HG02763 (cell line): ENCODE results near the gene C19orf85.
"Not testable (repeated sequence)": the region's sequence is repeated elsewhere in the genome, so short reads cannot be mapped to it uniquely, and the experiment has no call there.

Experiments used
- ATAC-seq: cut with Tn5 transposase; IDR thresholded peaks from one replicate; pipeline ENCODE4 v1.9.1; 2021; ENCODE audit warnings: mild to moderate bottlenecking, moderate library complexity; ENCODE audit not compliant: unreplicated experiment

C19orf85 gene

DNA sequence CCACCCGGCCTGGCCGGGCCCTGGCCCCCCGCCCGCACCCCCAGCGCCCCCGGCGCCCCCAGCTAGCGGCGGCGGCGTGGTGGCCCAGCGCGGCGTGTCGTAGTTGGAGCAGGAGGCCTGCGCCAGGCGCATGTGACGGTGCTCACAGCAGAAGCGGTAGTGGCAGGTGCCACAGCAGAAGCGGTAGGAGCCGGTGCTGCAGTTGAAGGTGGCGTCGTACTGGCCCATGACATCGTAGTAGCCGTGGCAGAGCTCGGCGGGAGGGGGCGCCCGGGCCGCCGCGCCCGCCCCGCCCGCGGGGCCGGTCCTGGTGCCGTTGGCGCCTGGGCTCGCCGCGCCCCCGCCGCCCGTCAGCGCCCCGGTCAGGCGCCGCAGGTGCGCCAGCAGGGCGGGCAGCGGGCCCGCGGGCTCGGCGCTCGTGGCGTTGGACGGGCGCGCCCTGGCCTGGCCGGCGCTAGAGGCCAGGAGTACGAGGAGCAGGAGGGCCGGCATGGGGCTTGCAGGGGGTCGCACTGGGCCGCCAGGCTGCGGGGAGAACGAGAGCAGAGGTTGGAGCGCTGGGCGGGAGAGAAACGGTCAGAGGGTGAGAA, 22.1 kb downstream of the C19orf85 start:
- ATAC-seq: no peak

DNA sequence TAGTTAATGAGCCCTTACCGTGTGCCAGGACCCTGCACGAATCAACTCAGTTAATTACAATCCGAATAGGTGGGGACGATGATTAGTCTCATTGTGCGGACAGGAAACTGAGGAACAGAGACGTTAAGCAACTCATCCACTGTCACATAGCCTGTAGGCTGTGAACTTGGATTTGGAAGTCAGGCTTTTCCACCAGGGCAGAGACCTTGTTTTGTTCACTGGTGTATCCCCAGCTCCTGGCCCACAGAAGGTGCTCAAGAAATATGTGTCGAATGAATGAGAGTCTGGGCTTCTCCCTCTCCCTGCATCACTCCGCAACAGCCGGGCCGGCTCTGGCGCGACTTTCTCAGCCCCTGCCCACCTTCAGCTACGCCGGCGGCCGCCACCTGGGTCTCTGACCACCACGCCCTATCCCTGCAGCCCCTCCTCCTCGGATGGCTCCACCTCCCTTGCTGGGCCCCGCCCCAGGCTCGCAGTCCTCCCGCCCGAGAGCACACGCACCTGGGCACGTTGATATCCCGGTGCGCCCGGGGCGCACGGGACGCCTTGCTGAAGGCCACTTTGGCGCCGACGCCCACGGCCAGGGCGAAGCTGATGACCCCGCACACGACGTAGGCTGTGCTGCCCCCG, 22.7 kb downstream of the C19orf85 start:
- ATAC-seq: no peak

GRCh38 chr19:55441319-55441691, 23.2 kb downstream of the C19orf85 start:
- ATAC-seq: no peak

GRCh38 chr19:55440411-55441105, 24.0 kb downstream of the C19orf85 start:
- no peak for ATAC-seq

DNA sequence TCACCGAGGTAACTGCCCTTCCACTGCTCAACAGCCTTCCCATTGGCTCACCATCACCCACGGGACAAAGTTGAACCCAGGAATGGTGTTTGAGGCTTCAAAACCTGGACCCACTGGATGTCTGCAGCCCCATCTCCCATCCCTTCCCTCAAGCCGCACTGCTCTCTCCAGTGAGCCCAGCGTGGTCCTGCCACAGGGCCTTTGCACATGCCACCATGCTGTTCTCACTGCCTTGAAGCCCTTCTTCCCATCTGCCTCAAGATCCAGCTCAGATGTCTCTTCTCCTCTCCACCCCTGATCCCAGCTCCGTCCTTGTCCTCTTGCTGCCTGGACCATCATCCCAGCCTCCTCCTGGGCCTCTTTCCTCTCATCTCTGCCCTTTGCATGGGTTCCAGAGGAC, 25.5 kb downstream of the C19orf85 start:
- no peak for ATAC-seq

DNA sequence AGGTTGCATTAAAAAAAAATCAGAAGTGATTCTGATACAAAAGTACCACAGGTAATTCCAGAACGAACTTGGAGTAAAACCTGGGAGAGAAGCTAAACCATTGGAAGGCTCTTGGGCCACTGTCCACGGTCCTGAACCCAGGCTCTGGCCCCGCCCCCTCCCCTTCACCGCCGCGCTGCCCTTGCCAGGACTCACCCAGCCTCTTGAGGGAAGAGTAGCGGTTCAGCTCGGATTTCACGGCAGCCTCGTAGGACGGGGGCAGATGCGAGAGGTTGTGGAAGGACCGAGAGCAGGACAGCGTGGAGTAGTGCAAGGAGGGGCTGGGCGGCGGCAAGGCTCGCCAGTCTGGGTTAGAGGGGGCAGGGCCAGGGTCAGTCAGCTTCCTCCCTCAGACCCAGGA, 27.1 kb downstream of the C19orf85 start:
- ATAC-seq: no peak

- ATAC-seq: no peak
Measured at GRCh38 chr19:55436847-55437246, 27.7 kb downstream of the C19orf85 start.

GRCh38 chr19:55435020-55435419, 29.5 kb downstream of the C19orf85 start:
- ATAC-seq: no peak

DNA sequence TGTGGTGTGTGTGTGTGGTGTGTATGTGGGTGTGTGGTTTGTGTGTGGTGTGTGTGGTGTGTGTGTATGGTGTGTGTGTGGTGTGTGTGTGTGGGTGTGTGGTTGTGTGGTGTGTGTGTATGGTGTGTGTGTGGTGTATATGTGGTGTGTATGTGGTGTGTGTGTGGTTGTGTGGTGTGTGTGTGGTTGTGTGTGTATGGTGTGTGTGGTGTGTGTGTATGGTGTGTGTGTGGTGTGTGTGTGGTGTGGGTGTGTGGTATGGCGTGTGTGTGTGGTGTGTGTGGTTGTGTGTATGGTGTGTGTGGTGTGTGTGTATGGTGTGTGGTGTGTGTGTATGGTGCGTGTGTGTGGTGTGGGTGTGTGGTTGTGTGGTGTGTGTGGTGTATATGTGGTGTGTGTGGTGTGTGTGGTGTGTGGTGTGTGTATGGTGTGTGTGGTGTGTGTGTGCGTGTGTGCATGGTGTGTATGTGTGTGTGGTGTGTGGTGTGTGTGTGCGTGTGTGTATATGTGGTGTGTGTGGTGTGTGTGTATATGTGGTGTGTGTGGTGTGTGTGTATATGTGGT, 30.1 kb downstream of the C19orf85 start:
- ATAC-seq: no peak

GRCh38 chr19:55433292-55433691, 31.3 kb downstream of the C19orf85 start:
- no peak for ATAC-seq

DNA sequence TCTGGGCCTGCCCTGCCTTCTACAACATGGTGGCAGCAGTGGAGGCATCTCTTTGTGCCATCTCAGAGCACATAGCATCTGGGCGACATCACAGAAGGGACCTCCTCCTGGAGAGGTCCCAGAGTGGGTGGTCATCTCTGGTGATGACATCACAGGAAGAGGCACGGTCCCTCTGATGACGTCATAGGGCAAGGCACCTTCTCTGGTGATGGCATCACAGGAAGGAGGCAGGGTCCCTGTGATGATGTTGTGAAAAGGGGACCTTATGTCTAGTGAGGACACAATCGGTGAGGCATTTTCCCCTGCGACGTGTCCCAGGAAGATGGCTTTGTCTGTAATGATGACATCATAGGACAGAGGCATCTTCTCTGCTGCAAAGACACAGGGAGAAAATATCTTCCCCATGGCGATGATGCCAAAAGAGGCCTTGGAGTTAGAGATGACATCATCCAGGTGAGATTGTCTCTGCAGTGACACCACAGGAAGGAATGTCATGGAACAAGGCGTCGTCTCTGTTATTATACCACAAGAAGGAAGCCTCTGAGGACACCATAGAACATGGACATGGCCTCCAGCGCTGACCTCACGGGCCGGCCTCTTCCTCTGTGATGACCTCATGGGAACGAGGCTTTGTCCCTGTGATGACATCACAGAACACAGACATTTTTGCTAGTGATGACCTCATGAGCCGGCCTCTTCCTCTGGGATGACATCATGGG, 32.2 kb downstream of the C19orf85 start:
- ATAC-seq: no peak

GRCh38 chr19:55431183-55431582, 33.4 kb downstream of the C19orf85 start:
- ATAC-seq: no peak

- no peak for ATAC-seq
Measured at GRCh38 chr19:55426042-55426441, 38.5 kb downstream of the C19orf85 start.

GRCh38 chr19:55424518-55424917, 40.0 kb downstream of the C19orf85 start:
- ATAC-seq: no peak

GRCh38 chr19:55423225-55424005, 41.1 kb downstream of the C19orf85 start:
- ATAC-seq: no peak

GRCh38 chr19:55421281-55421680, 43.3 kb downstream of the C19orf85 start:
- not testable (repeated sequence) for ATAC-seq

- no peak for ATAC-seq
Measured at GRCh38 chr19:55419624-55420236, 44.8 kb downstream of the C19orf85 start.

DNA sequence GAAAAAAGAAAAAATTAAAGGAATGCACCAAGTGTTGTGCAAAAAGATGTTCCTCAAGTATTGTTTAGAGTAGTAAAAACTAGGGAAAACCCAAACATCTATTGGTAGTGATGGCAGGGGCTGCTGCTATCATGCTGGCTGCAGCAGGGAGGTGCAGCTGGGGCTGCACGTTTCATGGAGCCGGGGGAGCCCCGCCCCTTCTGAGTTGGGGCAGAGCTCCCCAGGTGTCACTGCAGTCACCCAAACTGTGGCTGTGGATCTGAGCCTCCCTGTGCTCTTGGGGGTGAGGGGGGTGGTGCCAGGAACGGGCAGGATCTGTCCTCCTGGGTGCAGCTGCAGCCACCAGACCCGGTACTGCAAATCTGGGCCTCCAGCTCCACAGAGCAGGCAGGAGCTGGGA, 45.4 kb downstream of the C19orf85 start:
- no peak for ATAC-seq

- no peak for ATAC-seq
Measured at GRCh38 chr19:55418185-55418584, 46.4 kb downstream of the C19orf85 start.
